HCT116 (cell line): ENCODE data around the gene CSF3R. TPM values are rescaled to one million over a fixed set of nuclear protein-coding genes. Genes with fewer than 3 reads are reported as not detected.

Source experiments
- ATAC-seq: fragments of 200-7000 bp; cut with Tn5 transposase; 2 replicates; pipeline ENCODE4 v1.9.1; 2020; ENCODE audit warnings: mild to moderate bottlenecking, moderate library complexity
- BruUV-seq: library from RNA; stranded (reverse); fragments of 400-500 nt; replicated peaks from 2 replicates; lab custom pipeline; 2021; lab: Mats Ljungman, UMichigan
- CTCF ChIA-PET: fragments of 300-600 bp; sonication (Branson Sonifier 250); formaldehyde crosslinking; loops from one replicate; lab custom pipeline; 2021; ENCODE audit warnings: antibody characterized with exemption; lab: Charles Lee
- POLR2A ChIA-PET: fragments of 300-600, 350-600 bp; sonication (Branson Sonifier 250); formaldehyde crosslinking; loops from one replicate; lab custom pipeline; 2021; ENCODE audit warnings: antibody characterized with exemption; lab: Charles Lee
- RAD21 ChIA-PET, 2 experiments: fragments of 300-600 bp; sonication (Branson Sonifier 250); formaldehyde crosslinking; loops; one replicate each; lab custom pipeline; 2023; ENCODE audit warnings: low total read pairs in 2 of 2; ENCODE audit not compliant: uncharacterized antibody in 2 of 2, unreplicated experiment in 2 of 2, low non-redundant PET in 1 of 2; lab: Charles Lee
- DNase-seq: peaks from one replicate; pipeline ENCODE4 v3.0.0-alpha.2; 2010; ENCODE audit warnings: low read depth, low spot score
- H2AFZ ChIP-seq: fragments of 200-600 bp; shearing (Covaris generic), sonication (generic); 2 replicates; pipeline ENCODE4 v1.6.1; 2017; ENCODE audit warnings: low read depth, mixed run types, mixed read lengths, antibody characterized with exemption, low read length; ENCODE audit not compliant: poor library complexity, severe bottlenecking
- H3K27ac ChIP-seq: 2 replicates; pipeline ENCODE4 v1.5.1; 2012; ENCODE audit warnings: low read depth, low read length
- H3K27me3 ChIP-seq: fragments of 200-600 bp; sonication (generic); 2 replicates; pipeline ENCODE4 v1.6.1; 2016; ENCODE audit warnings: mixed run types, low read length, mixed read lengths; ENCODE audit not compliant: insufficient read depth
- H3K36me3 ChIP-seq, 2 experiments: fragments of 200-500 bp in 1 of 2; fragments of 200-600 bp in 1 of 2; sonication (Bioruptor generic) in 1 of 2; sonication (generic) in 1 of 2; 2 replicates each; pipeline versions ENCODE4 v1.5.1 to v1.6.1; 2014 to 2016; ENCODE audit warnings: low read length in 2 of 2, inconsistent platforms in 1 of 2, mixed read lengths in 1 of 2, mixed run types in 1 of 2; ENCODE audit not compliant: insufficient read depth in 2 of 2, control insufficient read depth in 1 of 2
- H3K4me1 ChIP-seq, 2 experiments: fragments of 200-600 bp in 1 of 2; sonication (generic) in 1 of 2; 2 replicates each; pipeline versions ENCODE4 v1.5.1 to v1.6.1; 2012 to 2017; ENCODE audit warnings: low read length in 2 of 2, inconsistent platforms in 1 of 2, mild to moderate bottlenecking in 1 of 2, mixed read lengths in 1 of 2, mixed run types in 1 of 2, moderate library complexity in 1 of 2; ENCODE audit not compliant: insufficient read depth in 2 of 2, control insufficient read depth in 1 of 2
- H3K4me2 ChIP-seq: fragments of 200-600 bp; sonication (generic); 2 replicates; pipeline ENCODE4 v1.6.1; 2017; ENCODE audit warnings: mixed run types, low read length, mixed read lengths
- H3K4me3 ChIP-seq, 2 experiments: fragments of 200-600 bp in 1 of 2; sonication (generic) in 1 of 2; replicated peaks in 1 of 2; 2 replicates each; pipeline ENCODE4 v1.5.1; 2011 to 2016; ENCODE audit warnings: low read length in 2 of 2, control low read depth in 1 of 2, low read depth in 1 of 2, mild to moderate bottlenecking in 1 of 2, mixed read lengths in 1 of 2, mixed run types in 1 of 2
- H3K79me2 ChIP-seq: fragments of 200-600 bp; sonication (generic); 2 replicates; pipeline ENCODE4 v1.6.1; 2017; ENCODE audit warnings: mild to moderate bottlenecking, mixed run types, low read length, moderate library complexity, mixed read lengths; ENCODE audit not compliant: insufficient read depth
- H3K9ac ChIP-seq: fragments of 200-600 bp; sonication (generic); 2 replicates; pipeline ENCODE4 v1.6.1; 2016; ENCODE audit warnings: low read length, mixed read lengths
- H3K9me2 ChIP-seq: fragments of 200-600 bp; sonication (generic), shearing (Covaris generic); 2 replicates; pipeline ENCODE4 v1.6.1; 2017; ENCODE audit warnings: mixed run types, mild to moderate bottlenecking, moderate library complexity; ENCODE audit not compliant: insufficient read depth
- H3K9me3 ChIP-seq, 2 experiments: fragments of 200-500 bp in 1 of 2; fragments of 200-600 bp in 1 of 2; sonication (Bioruptor generic) in 1 of 2; sonication (generic) in 1 of 2; 2 replicates each; pipeline ENCODE4 v1.6.1; 2014 to 2017; ENCODE audit warnings: low read length in 2 of 2, mixed read lengths in 2 of 2, inconsistent platforms in 1 of 2, low read depth in 1 of 2, mild to moderate bottlenecking in 1 of 2, mixed run types in 1 of 2, moderate library complexity in 1 of 2; ENCODE audit not compliant: control insufficient read depth in 1 of 2, insufficient read depth in 1 of 2
- H4K20me1 ChIP-seq: fragments of 200-600 bp; sonication (generic), shearing (Covaris generic); 2 replicates; pipeline ENCODE4 v1.6.1; 2017; ENCODE audit warnings: mixed run types, mild to moderate bottlenecking, moderate library complexity; ENCODE audit not compliant: insufficient read depth
- CBX3 ChIP-seq: IDR thresholded peaks from 2 replicates; pipeline ENCODE4 v1.6.1; 2012; ENCODE audit warnings: low read depth
- CEBPB ChIP-seq: IDR thresholded peaks from 2 replicates; pipeline ENCODE4 v1.6.1; 2012; ENCODE audit warnings: low read depth
- EGR1 ChIP-seq: IDR thresholded peaks from 2 replicates; pipeline ENCODE4 v1.6.1; 2012; ENCODE audit warnings: low read depth
- ELF1 ChIP-seq: IDR thresholded peaks from 2 replicates; pipeline ENCODE4 v1.6.1; 2012; ENCODE audit warnings: low read depth, borderline replicate concordance
- EZH2 ChIP-seq: fragments of 200-600 bp; sonication (generic); IDR thresholded peaks from 2 replicates; pipeline ENCODE4 v1.6.1; 2017; ENCODE audit warnings: antibody characterized with exemption, mixed run types
- EZH2phosphoT487 ChIP-seq: fragments of 200-600 bp; IDR thresholded peaks from 2 replicates; pipeline ENCODE4 v1.6.1; 2018; ENCODE audit warnings: antibody characterized with exemption, borderline replicate concordance
- FOSL1 ChIP-seq: IDR thresholded peaks from 2 replicates; pipeline ENCODE4 v1.6.1; 2012; ENCODE audit warnings: low read depth
- JUND ChIP-seq: IDR thresholded peaks from 2 replicates; pipeline ENCODE4 v1.6.1; 2012
- SRF ChIP-seq: IDR thresholded peaks from 2 replicates; pipeline ENCODE4 v1.6.1; 2012; ENCODE audit warnings: low read depth
- TCF7L2 ChIP-seq: IDR thresholded peaks from 2 replicates; pipeline ENCODE4 v1.7.0; 2011; ENCODE audit warnings: borderline replicate concordance, inconsistent platforms; ENCODE audit not compliant: insufficient read depth, insufficient read length; ENCODE audit errors: extremely low read depth
- YY1 ChIP-seq: IDR thresholded peaks from 2 replicates; pipeline ENCODE4 v1.6.1; 2011; ENCODE audit warnings: low read length, low read depth, moderate library complexity, mild to moderate bottlenecking; ENCODE audit not compliant: insufficient replicate concordance; ENCODE audit errors: extremely low read depth
- ZFX ChIP-seq: fragments of 450-650 bp; IDR thresholded peaks from 2 replicates; pipeline ENCODE4 v1.6.1; 2017
- ZNF274 ChIP-seq: fragments of 200-500 bp; sonication (Bioruptor generic); IDR thresholded peaks from 2 replicates; pipeline ENCODE4 v1.6.1; 2014; ENCODE audit warnings: mild to moderate bottlenecking, low read depth, low read length, inconsistent platforms
- intact Hi-C: fragments of 100-400 bp; cut with micrococcal nuclease; formaldehyde crosslinking; loops from 2 replicates; pipeline ENCODE4 v1.10.0; 2022
- total RNA-seq: library from RNA; stranded (reverse); gene quantifications from one replicate; pipeline ENCODE4 v1.2.1, GENCODE V29; 2021; ENCODE audit not compliant: unreplicated experiment
- TF ChIP-seq, protein P1 (sequence below): IDR thresholded peaks from 2 replicates; pipeline ENCODE4 v1.6.1; 2011; ENCODE audit warnings: mild to moderate bottlenecking, low read length, moderate library complexity; ENCODE audit not compliant: insufficient replicate concordance; ENCODE audit errors: extremely low read depth

The CSF3R gene
- total RNA-seq, 1 experiment from 2014 or later: 0.32 TPM

DNA sequence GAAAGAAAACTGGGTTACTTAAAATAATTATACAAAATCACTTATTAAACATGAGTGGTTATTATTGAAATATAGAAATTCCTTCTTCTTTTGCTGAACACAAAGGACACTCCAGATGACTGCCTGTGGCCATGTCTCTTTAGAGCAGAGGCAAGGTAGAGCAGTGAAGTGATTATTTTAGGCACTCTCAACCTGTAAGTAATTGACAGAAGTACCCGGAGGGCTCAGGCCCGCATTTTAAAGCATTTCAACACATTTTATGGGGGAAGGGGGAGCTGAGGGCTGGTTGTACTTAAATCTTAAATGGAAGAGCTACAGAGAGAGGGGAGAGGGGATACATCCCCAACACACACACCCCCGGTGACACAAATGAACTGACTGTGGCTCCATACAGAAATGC lies 42.7 kb downstream of the CSF3R start:
- ATAC-seq (no peak), DNase-seq (no peak)
- H3K4me1 ChIP-seq: peaks cover 16 to 28% of the 10 kb centered on the region in 2 experiments
- intact Hi-C loops: no loop called here
- no peak overlapping the region for H3K4me3 ChIP-seq
- H3K9ac ChIP-seq: no peak overlapping the region
- CTCF ChIA-PET: no interaction called here
- no peak overlapping the region for H2AFZ ChIP-seq
- no peaks in the 10 kb centered on the region for H3K27me3 ChIP-seq
- H3K9me3 ChIP-seq: no peaks in the 10 kb centered on the region
- H3K36me3 ChIP-seq: no peaks in the 10 kb centered on the region
- H4K20me1 ChIP-seq: no peaks in the 10 kb centered on the region
- H3K4me2 ChIP-seq: no peak overlapping the region
- no peak overlapping the region for H3K27ac ChIP-seq
- RAD21 ChIA-PET: no interaction called here
- TF ChIP-seq ELF1: no peak
- TF ChIP-seq ZFX: no peak
- no peak for TF ChIP-seq FOSL1
- H3K9me2 ChIP-seq: no peaks in the 10 kb centered on the region
- H3K79me2 ChIP-seq: no peaks in the 10 kb centered on the region
- BruUV-seq: no TSS peak
- POLR2A ChIA-PET: no interaction called here

DNA sequence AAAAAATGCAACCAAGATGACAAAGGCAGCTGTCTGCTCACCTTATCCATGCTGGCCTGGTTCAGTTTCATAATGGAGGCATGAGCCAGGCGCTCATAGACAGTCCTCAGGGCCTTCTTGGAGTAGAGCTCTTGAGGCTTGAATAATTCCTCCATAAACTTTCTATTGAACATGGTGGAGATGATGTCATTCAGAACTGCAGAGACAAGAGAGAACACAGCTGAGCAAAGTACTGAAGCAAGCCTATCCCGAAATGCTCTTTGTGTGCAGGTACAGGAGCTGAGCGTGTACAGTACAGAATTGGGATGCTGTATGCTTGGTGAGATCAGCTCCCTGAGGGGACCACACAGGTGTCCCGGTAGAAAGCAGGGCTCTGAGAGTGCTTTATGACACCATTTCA lies 44.0 kb downstream of the CSF3R start:
- intact Hi-C loops: no loop called here
- ATAC-seq (no peak), DNase-seq (no peak)
- no peak overlapping the region for H3K9ac ChIP-seq
- no peaks in the 10 kb centered on the region for H3K36me3 ChIP-seq
- no peak overlapping the region for H3K4me2 ChIP-seq
- ChIA-PET CTCF (no interaction called here), POLR2A (interaction anchor here (0.6 to 1.0 kb wide), 2 partner anchors 12 to 61 kb away, joined by 3 to 4 read pairs; partner anchors contain the start of gene OSCP1), RAD21 (no interaction called here)
- H3K27ac ChIP-seq: no peak overlapping the region
- H3K9me3 ChIP-seq: no peaks in the 10 kb centered on the region
- no peaks in the 10 kb centered on the region for H3K79me2 ChIP-seq
- H3K4me3 ChIP-seq: no peak overlapping the region
- H2AFZ ChIP-seq: no peak overlapping the region
- no peaks in the 10 kb centered on the region for H3K27me3 ChIP-seq
- TF ChIP-seq CEBPB (no peak), CBX3 (no peak), JUND (no peak), ZNF274 (no peak), ELF1 (no peak), TCF7L2 (no peak), SRF (no peak), YY1 (no peak), EZH2 (no peak), EZH2phosphoT487 (no peak), FOSL1 (no peak), EGR1 (no peak)
- TF ChIP-seq, protein P1, sequence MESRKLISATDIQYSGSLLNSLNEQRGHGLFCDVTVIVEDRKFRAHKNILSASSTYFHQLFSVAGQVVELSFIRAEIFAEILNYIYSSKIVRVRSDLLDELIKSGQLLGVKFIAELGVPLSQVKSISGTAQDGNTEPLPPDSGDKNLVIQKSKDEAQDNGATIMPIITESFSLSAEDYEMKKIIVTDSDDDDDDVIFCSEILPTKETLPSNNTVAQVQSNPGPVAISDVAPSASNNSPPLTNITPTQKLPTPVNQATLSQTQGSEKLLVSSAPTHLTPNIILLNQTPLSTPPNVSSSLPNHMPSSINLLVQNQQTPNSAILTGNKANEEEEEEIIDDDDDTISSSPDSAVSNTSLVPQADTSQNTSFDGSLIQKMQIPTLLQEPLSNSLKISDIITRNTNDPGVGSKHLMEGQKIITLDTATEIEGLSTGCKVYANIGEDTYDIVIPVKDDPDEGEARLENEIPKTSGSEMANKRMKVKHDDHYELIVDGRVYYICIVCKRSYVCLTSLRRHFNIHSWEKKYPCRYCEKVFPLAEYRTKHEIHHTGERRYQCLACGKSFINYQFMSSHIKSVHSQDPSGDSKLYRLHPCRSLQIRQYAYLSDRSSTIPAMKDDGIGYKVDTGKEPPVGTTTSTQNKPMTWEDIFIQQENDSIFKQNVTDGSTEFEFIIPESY: no peak
- H3K4me1 ChIP-seq: peaks cover 16 to 28% of the 10 kb centered on the region in 2 experiments
- no TSS peak for BruUV-seq
- no peaks in the 10 kb centered on the region for H3K9me2 ChIP-seq
- no peaks in the 10 kb centered on the region for H4K20me1 ChIP-seq
